Cardiac septum (tissue), 1 donor: Measurements from ENCODE around the gene PDGFC. TPM values are rescaled to one million over a fixed set of nuclear protein-coding genes. Genes with fewer than 3 reads are reported as not detected.

ENCODE experiments used
- DNase-seq: peaks from one replicate; pipeline ENCODE4 v3.0.0-alpha.2; 2020; ENCODE audit warnings: low spot score
- intact Hi-C: fragments of 100-400 bp; cut with DNase I; formaldehyde crosslinking; loops from one replicate; pipeline ENCODE4 v1.14.0; 2022
- total RNA-seq: library from RNA; stranded (reverse); fragmentation: NEBNext Ultra II Directional; extraction: Animal tissue kit (Norgen Biotek cat#: 25700); gene quantifications from one replicate; pipeline ENCODE4 v1.2.1, GENCODE V29; 2021
- donor health status: DM: no; HTN: no; CAD: no.

Gene PDGFC
- total RNA-seq, 1 donor from 2014 or later, result 16.9 TPM

DNA sequence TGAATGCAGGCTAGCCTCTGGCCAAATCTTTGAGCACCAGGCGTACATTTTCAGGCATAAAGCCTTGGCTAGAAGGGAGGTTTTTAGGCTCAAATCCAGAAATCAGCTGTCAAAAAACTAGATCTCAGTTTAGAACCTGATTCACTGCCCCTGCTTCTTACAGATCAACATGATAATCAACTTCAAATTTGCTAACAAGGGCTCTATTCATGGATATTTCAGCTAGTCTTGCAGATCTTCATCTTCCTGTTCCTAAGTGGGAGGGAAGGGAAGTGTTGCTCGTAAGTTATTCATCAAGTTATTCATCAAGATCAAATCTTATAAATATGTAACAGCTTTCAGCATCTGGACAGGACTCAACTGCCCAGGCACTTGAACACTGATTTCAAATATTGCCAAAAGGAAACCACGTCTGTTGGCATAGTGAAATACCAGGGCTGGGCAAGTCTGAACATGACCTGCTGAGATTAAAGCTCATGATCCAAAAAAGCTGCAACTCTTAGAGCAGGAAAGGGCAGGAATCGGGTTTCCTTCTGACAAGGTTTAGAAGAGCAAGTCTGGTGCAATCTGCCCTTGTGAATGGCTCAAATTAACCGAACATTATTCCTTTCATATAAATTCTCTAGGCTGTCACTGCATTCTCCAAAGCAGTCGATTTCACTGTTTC lies 200.3 kb downstream of the PDGFC start:
- intact Hi-C loops, result no loop called here
- DNase-seq, result no peak

DNA sequence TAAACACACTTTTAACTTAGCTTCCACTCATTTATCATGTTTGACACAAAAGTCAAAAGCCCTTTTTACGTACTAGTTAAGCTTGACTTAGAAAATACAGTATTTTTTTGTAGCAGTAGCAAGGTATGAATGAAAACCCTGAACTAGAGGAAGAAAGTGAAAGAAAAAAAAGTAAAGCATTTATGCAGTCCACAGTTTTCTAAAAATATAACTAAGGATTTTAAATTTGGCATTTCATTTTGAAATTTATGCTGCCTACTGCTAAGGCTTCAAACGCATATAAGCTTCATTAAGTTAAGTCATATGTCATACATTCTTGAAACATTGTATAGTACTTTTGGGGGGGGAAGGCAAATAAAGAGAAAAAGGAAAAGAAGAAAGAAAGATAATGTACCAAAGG lies 201.5 kb downstream of the PDGFC start:
- no peak for DNase-seq
- intact Hi-C loops, result no loop called here

DNA sequence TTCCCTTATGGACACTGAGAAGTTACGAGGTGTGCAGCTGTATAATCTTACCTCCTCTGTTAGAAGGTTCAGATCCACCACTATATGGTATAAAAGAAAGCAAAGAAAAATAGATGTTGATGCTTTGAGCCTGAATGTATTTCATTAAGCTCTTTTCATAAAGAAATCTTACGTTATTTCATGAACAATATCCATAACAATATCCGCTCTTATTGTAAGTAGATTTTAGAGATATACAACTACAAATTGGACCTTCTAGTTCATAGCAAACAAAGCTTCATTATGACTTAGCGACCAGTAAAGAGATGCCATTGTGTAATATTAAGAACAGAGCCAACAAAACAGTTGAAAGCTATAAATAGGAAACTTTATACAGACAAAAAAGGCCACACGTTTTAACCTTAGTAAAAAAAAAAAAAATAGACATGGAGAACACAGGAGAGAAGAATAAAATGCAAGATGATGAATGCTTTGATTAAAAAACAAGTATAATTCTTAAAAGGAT lies 203.6 kb downstream of the PDGFC start:
- intact Hi-C loops, result loop anchor here (5.0 kb wide), 1 partner anchor 199 kb away; no protein-coding TSS in a partner anchor
- no peak for DNase-seq

DNA sequence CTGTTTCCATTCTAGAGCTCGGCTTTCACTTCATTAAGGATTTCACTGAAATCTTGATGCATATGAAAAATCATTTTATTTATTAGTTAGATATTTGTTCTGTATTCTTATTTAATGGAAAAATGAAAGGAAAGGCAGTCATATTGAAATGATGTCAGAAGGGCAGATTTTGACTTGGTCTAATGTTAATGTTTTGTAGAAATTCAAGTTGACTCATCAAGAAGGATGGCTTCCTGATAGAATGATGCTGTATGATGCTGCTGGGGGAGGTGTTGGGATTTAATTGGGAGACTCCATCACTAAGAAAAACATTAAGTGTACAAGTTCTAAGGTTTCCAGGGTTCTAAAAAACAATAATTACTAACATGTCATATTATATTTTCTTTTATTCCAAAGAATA lies 204.8 kb downstream of the PDGFC start:
- DNase-seq, result no peak
- intact Hi-C loops, result loop anchor here (5.0 kb wide), 1 partner anchor 200 kb away; no protein-coding TSS in a partner anchor

DNA sequence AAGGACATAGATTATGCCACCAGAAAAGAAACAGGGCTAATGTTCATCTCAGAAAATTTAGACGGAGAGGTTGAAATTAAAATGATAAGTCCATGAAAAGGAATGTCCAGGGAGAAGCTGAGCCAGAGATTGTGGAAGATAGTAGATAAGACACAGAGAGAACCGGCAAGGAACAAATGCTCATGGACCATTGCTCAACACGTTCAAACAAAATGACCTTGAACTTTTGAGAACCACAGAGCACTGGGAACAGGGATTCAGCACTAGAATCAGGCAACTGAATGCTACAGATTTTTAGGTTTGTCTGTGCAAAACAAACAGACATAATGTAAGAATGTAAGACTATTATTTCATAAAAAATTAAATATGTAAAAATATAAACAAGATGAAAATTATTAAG lies 206.3 kb downstream of the PDGFC start:
- intact Hi-C loops, result loop anchor here (5.0 kb wide), 1 partner anchor 202 kb away; no protein-coding TSS in a partner anchor
- no peak for DNase-seq

DNA sequence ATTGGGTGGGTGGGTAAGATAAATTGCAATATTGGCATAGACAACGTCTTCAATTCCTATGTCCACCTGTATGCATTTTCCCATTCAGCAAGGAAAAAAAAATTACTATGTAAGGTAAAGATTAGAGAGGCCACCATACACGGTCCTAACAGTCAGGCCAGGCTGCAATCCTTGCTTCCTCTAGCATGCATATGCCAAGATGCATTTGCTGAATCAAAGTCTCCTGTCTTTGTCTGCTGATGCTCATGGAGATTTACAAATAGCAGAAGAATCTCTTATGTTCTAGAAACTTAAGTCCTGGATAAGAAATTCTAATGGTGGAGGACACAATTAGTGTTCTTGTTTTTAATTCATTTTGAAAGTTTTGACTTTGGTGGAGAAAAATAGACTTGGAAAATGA lies 206.8 kb downstream of the PDGFC start:
- intact Hi-C loops, result loop anchor here (5.0 kb wide), 1 partner anchor 202 kb away; no protein-coding TSS in a partner anchor
- no peak for DNase-seq

DNA sequence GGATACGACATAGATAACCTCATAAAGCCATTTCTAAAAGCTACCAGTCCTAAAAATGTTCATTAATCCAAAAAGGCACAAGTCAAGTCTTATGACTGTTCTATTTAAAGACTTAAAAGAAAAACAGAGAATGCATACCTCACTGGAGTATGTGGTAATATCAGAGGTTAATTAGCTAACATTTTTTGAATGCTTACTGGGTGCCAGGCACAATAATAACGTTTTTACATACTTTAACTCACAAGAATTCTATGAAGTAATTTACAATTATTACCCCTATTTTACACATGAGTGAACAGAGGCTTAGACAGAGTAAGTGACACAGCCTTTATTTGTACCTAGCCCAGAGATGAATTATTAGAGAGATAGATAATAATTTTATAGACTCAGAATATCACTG lies 207.5 kb downstream of the PDGFC start:
- intact Hi-C loops, result no loop called here
- no peak for DNase-seq

DNA sequence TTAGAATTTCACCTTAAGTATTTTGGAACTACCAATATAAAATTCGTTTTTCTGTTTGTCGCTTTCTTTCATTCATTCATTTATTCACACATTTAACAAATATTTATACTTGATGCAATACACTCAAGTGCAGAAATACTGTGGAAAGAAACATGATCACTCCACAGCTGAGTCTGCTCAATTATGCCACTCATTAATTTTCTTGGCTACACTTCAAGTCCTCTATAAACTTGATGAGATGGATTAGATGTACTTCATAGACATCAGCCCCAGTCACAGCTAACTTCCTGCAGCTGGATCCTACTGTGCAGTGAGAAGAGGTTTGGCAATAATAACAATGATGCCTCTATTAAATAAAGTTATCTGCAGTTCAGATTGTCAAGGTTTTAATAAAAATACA lies 208.1 kb downstream of the PDGFC start:
- no peak for DNase-seq
- intact Hi-C loops, result no loop called here

DNA sequence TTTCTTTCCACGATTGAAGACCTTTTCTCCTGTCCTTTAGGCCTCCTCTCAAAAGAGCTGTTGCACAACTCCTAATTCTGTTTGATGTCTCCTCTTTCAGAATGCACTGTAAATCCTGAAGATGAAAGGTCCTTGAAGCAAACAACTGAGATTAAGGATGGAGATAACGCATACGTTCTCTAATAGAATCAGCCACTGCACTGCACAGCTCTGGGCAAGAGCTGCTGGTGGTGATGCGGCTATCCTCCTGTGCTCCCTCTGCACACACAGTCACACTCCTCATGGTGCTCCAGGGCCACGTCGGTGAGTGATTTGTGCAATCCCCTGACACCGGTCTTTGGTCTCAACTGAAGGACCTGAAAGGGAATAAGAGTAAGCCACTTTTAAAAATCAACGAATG lies 208.7 kb downstream of the PDGFC start:
- intact Hi-C loops, result no loop called here
- no peak for DNase-seq

DNA sequence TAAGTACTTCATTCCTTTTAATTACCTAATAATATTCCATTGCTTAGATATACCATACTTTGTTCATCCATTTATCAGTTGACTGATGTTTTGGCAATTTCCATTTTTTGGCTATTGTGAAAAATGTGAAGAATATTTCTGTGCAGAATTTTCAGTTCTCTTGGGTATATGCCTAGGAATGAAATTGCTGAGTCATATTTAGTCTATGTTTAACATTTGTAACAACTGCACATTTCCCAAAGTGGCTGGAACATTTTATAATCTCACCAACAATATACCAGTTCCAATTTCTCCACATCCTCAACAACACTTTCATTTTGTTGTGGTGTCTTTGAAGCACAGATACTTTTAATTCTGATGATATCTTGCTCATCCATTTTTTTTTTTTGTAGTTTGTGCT lies 215.5 kb downstream of the PDGFC start:
- DNase-seq, result no peak
- intact Hi-C loops, result no loop called here

DNA sequence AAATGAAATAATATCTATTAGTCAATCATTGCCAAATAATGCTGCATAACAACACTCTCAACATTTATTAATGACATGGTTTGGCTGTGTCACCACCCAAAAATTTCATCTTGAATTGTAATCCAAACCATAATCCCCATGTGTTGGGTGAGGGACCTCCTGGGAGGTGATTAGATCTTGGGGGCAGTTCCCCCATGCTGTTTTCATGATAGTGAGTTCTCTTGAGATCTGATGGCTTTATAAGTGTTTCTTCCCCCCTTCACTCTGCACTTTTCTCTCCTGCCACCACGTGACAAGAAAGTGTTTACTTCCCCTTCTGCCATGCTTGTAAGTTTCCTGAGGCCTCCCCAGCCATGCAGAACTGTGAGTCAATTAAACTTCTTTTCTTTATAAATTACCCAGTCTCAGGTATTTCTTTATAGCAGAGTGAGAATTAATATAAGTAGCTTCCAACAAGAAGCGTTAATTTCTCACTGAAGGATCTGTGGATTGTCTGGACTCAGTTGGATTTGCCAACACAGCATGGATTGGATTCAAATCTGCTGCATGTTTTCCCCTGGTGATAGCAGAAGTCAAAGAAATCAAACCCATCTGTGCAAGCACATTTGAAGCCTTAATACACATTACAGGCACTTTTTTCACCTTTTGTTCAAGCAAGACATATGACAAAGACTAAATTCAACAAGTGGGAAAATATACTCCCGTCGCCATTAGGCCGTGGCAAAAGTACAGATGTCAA lies 216.6 kb downstream of the PDGFC start:
- DNase-seq, result no peak
- intact Hi-C loops, result no loop called here

DNA sequence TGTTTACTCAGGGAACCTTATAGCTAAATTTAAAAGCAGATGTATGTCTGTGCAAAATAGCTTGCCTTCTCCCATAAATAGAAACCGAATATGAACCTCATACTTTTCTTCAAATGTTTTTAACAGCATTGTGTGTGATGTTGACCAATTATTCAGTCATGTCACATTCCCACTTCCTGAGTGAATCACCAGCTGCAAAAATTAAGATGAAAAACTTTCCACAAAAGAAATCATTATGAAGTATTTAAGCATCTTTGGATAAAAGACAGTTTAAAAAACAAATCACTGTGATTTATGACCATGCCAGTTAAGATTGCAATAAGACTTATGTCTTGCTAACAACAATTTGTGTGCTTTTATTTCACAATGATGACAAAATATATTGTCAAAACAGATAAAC lies 220.1 kb downstream of the PDGFC start:
- no peak for DNase-seq
- intact Hi-C loops, result no loop called here

DNA sequence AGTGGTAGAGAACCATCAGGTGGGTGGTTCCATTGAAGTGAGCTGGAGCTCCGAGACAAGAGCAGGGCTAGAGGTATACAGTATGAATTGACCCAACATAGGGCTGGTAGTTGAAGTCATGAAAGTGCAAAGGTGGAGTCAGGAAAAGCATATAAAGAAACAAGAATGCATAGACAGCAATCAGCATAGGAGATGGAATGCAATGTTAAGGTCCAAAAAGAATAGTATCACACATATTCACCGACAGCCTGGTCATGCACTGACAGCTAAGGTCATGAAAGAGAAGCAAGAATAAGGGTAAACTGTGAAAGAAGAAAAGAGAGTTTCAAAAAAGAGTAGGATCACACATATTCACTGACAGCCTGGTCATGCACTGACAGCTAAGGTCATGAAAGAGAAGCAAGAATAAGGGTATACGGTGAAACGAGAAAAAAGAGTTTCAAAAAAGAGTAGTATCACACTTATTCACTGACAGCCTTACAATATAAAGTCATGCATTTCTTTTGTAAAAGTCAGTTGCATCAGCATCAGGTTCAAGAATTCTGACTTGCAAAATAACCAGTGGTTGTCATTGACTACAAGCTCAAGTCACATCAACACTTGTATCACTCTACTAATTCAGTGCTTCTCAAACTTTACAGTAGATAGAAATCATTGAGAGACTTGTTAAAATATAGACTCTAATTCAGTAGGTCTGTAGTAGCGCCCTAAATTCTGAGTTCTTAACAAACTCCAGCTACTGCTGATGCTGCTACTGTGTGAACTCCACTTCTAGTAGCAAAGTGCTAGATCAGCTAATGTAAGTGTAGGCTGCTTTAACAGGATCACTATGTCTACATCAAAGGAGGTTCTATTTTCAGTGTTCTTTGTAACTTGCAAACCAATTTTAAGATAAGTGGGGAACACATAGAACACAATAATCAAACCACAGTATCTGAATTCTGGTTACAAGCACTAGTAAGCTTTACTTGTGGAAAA lies 221.9 kb downstream of the PDGFC start:
- intact Hi-C loops, result no loop called here
- DNase-seq, result no peak

DNA sequence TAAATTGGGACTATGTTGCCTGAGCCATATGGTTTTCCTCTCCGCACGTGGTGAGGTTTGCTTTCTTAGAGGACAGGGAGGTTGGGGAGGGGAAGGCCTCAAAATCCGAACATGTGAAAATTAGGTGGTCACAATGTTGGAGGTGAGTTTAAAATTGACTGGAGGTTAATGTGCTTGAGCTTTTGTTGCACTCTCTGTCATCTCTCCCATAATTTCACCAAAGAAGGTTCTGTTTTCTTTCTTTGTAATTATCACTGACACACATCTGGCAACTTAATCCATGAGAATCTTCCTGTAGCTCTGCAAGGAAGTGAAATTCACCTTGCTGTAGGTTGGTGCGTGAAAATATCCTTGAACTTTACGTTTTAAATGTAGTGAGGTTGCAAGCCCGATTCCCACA lies 225.5 kb downstream of the PDGFC start:
- DNase-seq, result no peak
- intact Hi-C loops, result no loop called here

DNA sequence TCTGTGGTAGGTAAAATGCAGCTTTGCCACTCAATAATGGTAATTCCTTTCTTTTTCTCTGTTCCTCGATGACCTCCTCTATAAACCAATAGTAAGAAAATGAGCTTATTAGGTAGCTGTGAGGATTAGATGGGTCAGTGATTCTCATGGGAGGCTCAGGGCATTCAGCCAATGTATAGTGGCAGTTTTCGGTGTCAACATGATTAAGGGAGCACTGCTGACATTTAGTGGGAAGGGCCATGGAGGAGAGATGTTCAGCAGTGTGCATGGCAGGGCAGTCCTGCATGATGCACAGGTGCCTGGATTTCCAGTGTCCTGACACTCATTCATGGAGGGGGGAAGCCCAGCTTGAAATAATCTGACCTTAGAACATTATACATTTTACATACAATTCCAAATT lies 232.8 kb downstream of the PDGFC start:
- intact Hi-C loops, result no loop called here
- DNase-seq, result no peak

DNA sequence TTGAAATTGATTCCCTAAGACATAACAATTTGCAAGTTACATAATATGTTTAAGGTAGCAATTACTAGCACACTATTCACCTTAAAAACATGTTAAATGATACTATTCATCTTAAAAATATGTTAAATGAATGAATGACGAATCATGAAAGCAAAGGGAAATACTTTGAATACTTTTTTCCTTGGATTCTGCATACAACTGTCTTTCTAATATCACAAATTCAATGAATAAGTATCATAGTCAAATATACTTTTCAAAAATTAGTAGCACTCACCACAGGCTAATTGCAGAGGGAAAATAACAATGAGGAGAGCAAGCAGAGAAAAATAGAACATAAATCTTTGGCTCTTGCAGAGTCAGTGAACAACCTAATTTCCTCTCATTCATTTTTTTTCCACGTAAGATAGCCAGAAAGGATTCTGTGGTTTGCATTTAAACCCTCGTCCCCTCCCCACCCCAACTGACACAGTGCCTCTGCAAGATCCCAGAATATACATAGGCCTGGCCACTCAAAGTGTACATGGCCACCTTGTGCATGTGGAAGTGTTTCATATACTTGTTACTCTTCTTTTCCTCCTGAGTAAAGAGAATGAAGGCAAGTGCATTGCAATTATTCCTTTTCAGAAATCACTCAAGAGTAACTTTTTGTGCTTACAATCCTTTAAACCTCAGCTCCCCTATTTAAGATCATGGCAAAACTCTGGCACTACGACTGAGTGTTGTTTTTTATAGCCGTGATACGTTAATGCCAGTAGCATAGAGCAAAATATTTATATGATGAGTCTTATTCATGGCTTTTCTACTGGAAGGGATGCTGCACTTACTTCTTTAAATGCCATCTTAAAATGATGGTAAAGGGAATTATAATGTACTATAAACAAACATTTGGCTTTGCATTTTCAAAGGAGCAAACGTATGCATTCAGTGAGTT lies 236.4 kb downstream of the PDGFC start:
- no peak for DNase-seq
- intact Hi-C loops, result no loop called here

DNA sequence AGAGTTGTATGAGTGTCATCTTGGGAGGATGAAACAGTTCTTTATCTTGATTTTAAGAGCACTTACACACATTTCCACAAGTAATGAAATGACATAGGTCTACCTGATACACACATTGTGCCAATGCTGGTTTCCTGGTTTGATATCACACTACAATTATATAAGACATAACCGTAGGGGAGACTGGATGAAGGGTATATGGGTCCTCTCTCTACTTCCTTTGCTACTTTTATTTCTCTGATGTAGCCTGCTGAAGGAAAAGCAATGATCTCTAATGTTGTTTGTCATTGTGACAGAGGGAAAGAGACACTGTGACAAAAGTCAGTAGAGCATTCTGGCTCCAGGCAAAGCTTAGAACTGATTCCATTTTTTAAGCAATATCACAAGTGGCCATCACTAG lies 238.0 kb downstream of the PDGFC start:
- no peak for DNase-seq
- intact Hi-C loops, result no loop called here

DNA sequence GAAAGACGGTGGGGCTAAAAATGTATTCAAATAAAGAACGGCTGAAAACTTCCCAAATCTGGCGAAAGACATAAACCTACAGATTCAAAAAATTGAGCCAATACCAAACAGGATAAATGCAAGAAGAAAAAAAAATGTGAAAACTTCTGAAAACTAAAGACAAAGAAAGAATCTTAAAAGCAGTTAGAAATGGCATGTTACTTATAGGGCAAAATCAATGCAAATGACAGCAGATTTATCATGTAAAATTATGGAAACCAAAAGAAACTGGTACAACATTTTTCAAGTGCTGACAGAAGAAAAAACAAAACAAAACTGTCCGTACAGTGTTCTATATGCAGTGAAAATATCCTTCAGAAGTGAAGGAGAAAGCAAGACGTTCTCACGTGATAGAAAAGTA lies 239.0 kb downstream of the PDGFC start:
- DNase-seq, result no peak
- intact Hi-C loops, result no loop called here

DNA sequence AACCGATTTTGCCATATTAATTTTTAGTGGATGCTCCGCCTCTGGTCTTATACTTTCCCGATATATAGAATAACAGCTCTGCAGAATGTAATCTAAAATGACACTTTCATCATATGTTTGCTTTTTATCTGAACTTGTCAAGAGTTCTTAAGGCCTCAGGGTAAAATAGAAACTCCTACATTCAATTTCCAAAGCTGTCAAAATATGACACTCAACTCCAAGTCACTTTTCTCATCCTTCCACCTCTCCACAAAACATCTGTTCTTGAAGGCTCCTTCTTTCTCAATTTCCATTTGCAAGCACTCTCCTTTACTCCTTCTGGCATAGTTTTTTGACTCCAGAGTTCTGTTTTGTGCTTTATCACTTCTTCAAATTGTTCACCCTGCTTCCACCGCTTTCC lies 242.2 kb downstream of the PDGFC start:
- intact Hi-C loops, result no loop called here
- DNase-seq, result no peak
